WTC11 (cell line): ENCODE results near the gene PRELID2.

Source experiments
- CBFB ChIP-seq: sonication (generic); formaldehyde crosslinking; IDR thresholded peaks from 2 replicates; pipeline ENCODE4 v1.8.1; 2022; ENCODE audit warnings: mild to moderate bottlenecking, low read depth, missing genetic modification reagents
- FOXK1 ChIP-seq: sonication (generic); formaldehyde crosslinking; IDR thresholded peaks from 2 replicates; pipeline ENCODE4 v1.8.0; 2022; ENCODE audit warnings: mild to moderate bottlenecking, moderate library complexity, missing genetic modification reagents
- KAT7 ChIP-seq: sonication (generic); formaldehyde crosslinking; IDR thresholded peaks from 2 replicates; pipeline ENCODE4 v1.8.1; 2023; ENCODE audit warnings: missing genetic modification reagents, mild to moderate bottlenecking, borderline replicate concordance
- NR3C1 ChIP-seq: sonication (generic); formaldehyde crosslinking; conservative IDR thresholded peaks from 2 replicates; pipeline ENCODE4 v1.8.1; 2023; ENCODE audit warnings: low read depth, mild to moderate bottlenecking, missing genetic modification reagents
- TCF7 ChIP-seq: sonication (generic); formaldehyde crosslinking; IDR thresholded peaks from 2 replicates; pipeline ENCODE4 v1.8.0; 2022; ENCODE audit warnings: mild to moderate bottlenecking, low read depth, missing genetic modification reagents, moderate library complexity
- ZNF138 ChIP-seq: sonication (generic); formaldehyde crosslinking; conservative IDR thresholded peaks from 2 replicates; pipeline ENCODE4 v1.8.1; 2022; ENCODE audit warnings: mild to moderate bottlenecking, moderate library complexity, missing genetic modification reagents
- TF ChIP-seq, protein P1 (sequence below): fragments of 200-600 bp; IDR thresholded peaks from 2 replicates; pipeline ENCODE4 v1.8.0; 2022; ENCODE audit warnings: antibody characterized with exemption
- TF ChIP-seq, protein P2 (sequence below): sonication (generic); formaldehyde crosslinking; IDR thresholded peaks from 2 replicates; pipeline ENCODE4 v1.8.1; 2022; ENCODE audit warnings: missing genetic modification reagents, borderline replicate concordance

DNA sequence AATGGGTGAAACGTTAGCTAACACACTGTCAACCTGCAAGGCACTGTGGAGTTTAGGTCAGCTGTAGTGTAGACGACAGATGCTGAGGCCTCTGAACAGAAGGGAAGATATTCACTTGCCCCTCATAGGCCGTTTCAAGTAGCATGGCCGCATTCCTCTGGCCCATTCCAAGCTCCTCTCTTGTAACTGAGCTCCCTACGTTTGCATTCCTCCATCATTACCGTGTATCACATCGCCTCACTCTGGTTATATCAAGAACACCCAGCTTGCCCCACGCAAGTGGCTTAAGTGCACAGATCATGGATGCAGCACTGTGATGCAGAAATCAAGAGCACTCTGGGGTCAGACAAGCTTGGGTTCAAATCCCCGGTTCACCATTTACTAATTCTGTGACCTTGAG lies 43.3 kb downstream of the PRELID2 start:
- TF ChIP-seq TCF7 (CRISPR knock-in tag) (no peak), CBFB (no peak), ZNF138 (CRISPR knock-in tag) (no peak), NR3C1 (no peak), KAT7 (CRISPR knock-in tag) (no peak), FOXK1 (CRISPR knock-in tag) (no peak)
- TF ChIP-seq, protein P1, sequence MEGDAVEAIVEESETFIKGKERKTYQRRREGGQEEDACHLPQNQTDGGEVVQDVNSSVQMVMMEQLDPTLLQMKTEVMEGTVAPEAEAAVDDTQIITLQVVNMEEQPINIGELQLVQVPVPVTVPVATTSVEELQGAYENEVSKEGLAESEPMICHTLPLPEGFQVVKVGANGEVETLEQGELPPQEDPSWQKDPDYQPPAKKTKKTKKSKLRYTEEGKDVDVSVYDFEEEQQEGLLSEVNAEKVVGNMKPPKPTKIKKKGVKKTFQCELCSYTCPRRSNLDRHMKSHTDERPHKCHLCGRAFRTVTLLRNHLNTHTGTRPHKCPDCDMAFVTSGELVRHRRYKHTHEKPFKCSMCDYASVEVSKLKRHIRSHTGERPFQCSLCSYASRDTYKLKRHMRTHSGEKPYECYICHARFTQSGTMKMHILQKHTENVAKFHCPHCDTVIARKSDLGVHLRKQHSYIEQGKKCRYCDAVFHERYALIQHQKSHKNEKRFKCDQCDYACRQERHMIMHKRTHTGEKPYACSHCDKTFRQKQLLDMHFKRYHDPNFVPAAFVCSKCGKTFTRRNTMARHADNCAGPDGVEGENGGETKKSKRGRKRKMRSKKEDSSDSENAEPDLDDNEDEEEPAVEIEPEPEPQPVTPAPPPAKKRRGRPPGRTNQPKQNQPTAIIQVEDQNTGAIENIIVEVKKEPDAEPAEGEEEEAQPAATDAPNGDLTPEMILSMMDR = no peak
- TF ChIP-seq, protein P2, sequence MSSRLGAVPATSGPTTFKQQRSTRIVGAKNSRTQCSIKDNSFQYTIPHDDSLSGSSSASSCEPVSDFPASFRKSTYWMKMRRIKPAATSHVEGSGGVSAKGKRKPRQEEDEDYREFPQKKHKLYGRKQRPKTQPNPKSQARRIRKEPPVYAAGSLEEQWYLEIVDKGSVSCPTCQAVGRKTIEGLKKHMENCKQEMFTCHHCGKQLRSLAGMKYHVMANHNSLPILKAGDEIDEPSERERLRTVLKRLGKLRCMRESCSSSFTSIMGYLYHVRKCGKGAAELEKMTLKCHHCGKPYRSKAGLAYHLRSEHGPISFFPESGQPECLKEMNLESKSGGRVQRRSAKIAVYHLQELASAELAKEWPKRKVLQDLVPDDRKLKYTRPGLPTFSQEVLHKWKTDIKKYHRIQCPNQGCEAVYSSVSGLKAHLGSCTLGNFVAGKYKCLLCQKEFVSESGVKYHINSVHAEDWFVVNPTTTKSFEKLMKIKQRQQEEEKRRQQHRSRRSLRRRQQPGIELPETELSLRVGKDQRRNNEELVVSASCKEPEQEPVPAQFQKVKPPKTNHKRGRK (CRISPR knock-in tag) = no peak
